ENCODE data around the gene IGSF21. TPM values are rescaled to one million over a fixed set of nuclear protein-coding genes. Genes with fewer than 3 reads are reported as not detected.

Gene IGSF21
- total and polyA plus RNA-seq, 4 donors = 0.95 to 10.1 (median 3.8) TPM

- H3K9me3 ChIP-seq (ENCODE audit: control insufficient read depth, low read length) = no peaks in the 10 kb centered on the region
- no peak overlapping the region for H3K27ac ChIP-seq (ENCODE audit: low read depth in 1 of 2, low read length in 2 of 2)
- H3K27me3 ChIP-seq (ENCODE audit: control insufficient read depth in 1 of 2, insufficient read depth in 2 of 2, low read length in 1 of 2) = no peaks in the 10 kb centered on the region
- ATAC-seq (ENCODE audit: low FRiP score) (no peak), DNase-seq (no peak)
- H3K4me1 ChIP-seq (ENCODE audit: control insufficient read depth in 1 of 2, insufficient read depth in 2 of 2, low read length in 2 of 2) = no peaks in the 10 kb centered on the region
- intact Hi-C loops (cut with DNase I) = no loop called here
- no peak overlapping the region for H3K4me3 ChIP-seq (ENCODE audit: low read length in 2 of 2)
- H3K36me3 ChIP-seq (ENCODE audit: control insufficient read depth in 1 of 2, insufficient read depth in 2 of 2, low read length in 1 of 2) = no peaks in the 10 kb centered on the region
- 61 to 67% methylated on average over 8 of the region's 8 CpGs for WGBS, 2 donors
Measured at GRCh38 chr1:18120638-18121037, 13.0 kb downstream of the IGSF21 start.

GRCh38 chr1:18121072-18121820 lies 13.6 kb downstream of the IGSF21 start:
- H3K4me1 ChIP-seq (ENCODE audit: control insufficient read depth in 1 of 2, insufficient read depth in 2 of 2, low read length in 2 of 2) = no peaks in the 10 kb centered on the region
- no peaks in the 10 kb centered on the region for H3K27me3 ChIP-seq (ENCODE audit: control insufficient read depth in 1 of 2, insufficient read depth in 2 of 2, low read length in 1 of 2)
- no peak for DNase-seq
- H3K4me3 ChIP-seq (ENCODE audit: low read length in 2 of 2) = no peak overlapping the region
- ATAC-seq (ENCODE audit: low FRiP score) = no peak
- no peaks in the 10 kb centered on the region for H3K9me3 ChIP-seq (ENCODE audit: control insufficient read depth, low read length)
- 89 to 91% methylated on average over 11 of the region's 11 CpGs for WGBS, 2 donors
- intact Hi-C loops (cut with DNase I) = no loop called here
- no peaks in the 10 kb centered on the region for H3K36me3 ChIP-seq (ENCODE audit: control insufficient read depth in 1 of 2, insufficient read depth in 2 of 2, low read length in 1 of 2)
- H3K27ac ChIP-seq (ENCODE audit: low read depth in 1 of 2, low read length in 2 of 2) = no peak overlapping the region

GRCh38 chr1:18123467-18123992 lies 15.9 kb downstream of the IGSF21 start:
- Histone ChIP-seq H3K4me3 (ENCODE audit: low read length in 2 of 2) (no peak overlapping the region), H3K36me3 (ENCODE audit: control insufficient read depth in 1 of 2, insufficient read depth in 2 of 2, low read length in 1 of 2) (no peaks in the 10 kb centered on the region), H3K4me1 (ENCODE audit: control insufficient read depth in 1 of 2, insufficient read depth in 2 of 2, low read length in 2 of 2) (no peaks in the 10 kb centered on the region), H3K27me3 (ENCODE audit: control insufficient read depth in 1 of 2, insufficient read depth in 2 of 2, low read length in 1 of 2) (no peaks in the 10 kb centered on the region), H3K27ac (ENCODE audit: low read depth in 1 of 2, low read length in 2 of 2) (no peak overlapping the region), H3K9me3 (ENCODE audit: control insufficient read depth, low read length) (no peaks in the 10 kb centered on the region)
- no peak for DNase-seq
- intact Hi-C loops (cut with DNase I) = no loop called here
- ATAC-seq (ENCODE audit: low FRiP score) = no peak
- 64 to 68% methylated on average over 3 of the region's 3 CpGs for WGBS, 2 donors

- intact Hi-C loops (cut with DNase I) = no loop called here
Measured at GRCh38 chr1:18124977-18125376, 17.4 kb downstream of the IGSF21 start.

GRCh38 chr1:18126616-18127015 lies 19.0 kb downstream of the IGSF21 start:
- DNase-seq (no peak), ATAC-seq (ENCODE audit: low FRiP score) (no peak)
- no peak overlapping the region for H3K4me3 ChIP-seq (ENCODE audit: low read length in 2 of 2)
- no peaks in the 10 kb centered on the region for H3K36me3 ChIP-seq (ENCODE audit: control insufficient read depth in 1 of 2, insufficient read depth in 2 of 2, low read length in 1 of 2)
- H3K9me3 ChIP-seq (ENCODE audit: control insufficient read depth, low read length) = no peaks in the 10 kb centered on the region
- WGBS, 2 donors = 75 to 76% methylated on average over 5 of the region's 5 CpGs
- H3K27me3 ChIP-seq (ENCODE audit: control insufficient read depth in 1 of 2, insufficient read depth in 2 of 2, low read length in 1 of 2) = no peaks in the 10 kb centered on the region
- H3K4me1 ChIP-seq (ENCODE audit: control insufficient read depth in 1 of 2, insufficient read depth in 2 of 2, low read length in 2 of 2) = no peaks in the 10 kb centered on the region
- intact Hi-C loops (cut with DNase I) = no loop called here
- no peak overlapping the region for H3K27ac ChIP-seq (ENCODE audit: low read depth in 1 of 2, low read length in 2 of 2)

More at GRCh38 chr1:18124977-18125376, 17.4 kb downstream of the IGSF21 start:
- 86 to 87% methylated on average over 3 to 4 of the region's 4 CpGs for WGBS, 2 donors
- H3K4me1 ChIP-seq (ENCODE audit: control insufficient read depth in 1 of 2, insufficient read depth in 2 of 2, low read length in 2 of 2) = no peaks in the 10 kb centered on the region
- H3K27me3 ChIP-seq (ENCODE audit: control insufficient read depth in 1 of 2, insufficient read depth in 2 of 2, low read length in 1 of 2) = no peaks in the 10 kb centered on the region
- H3K27ac ChIP-seq (ENCODE audit: low read depth in 1 of 2, low read length in 2 of 2) = no peak overlapping the region
- no peak overlapping the region for H3K4me3 ChIP-seq (ENCODE audit: low read length in 2 of 2)
- H3K9me3 ChIP-seq (ENCODE audit: control insufficient read depth, low read length) = no peaks in the 10 kb centered on the region
- DNase-seq = no peak
- ATAC-seq (ENCODE audit: low FRiP score) = no peak
- no peaks in the 10 kb centered on the region for H3K36me3 ChIP-seq (ENCODE audit: control insufficient read depth in 1 of 2, insufficient read depth in 2 of 2, low read length in 1 of 2)

- Histone ChIP-seq H3K4me1 (ENCODE audit: control insufficient read depth in 1 of 2, insufficient read depth in 2 of 2, low read length in 2 of 2) (no peaks in the 10 kb centered on the region), H3K4me3 (ENCODE audit: low read length in 2 of 2) (no peak overlapping the region), H3K36me3 (ENCODE audit: control insufficient read depth in 1 of 2, insufficient read depth in 2 of 2, low read length in 1 of 2) (no peaks in the 10 kb centered on the region), H3K27me3 (ENCODE audit: control insufficient read depth in 1 of 2, insufficient read depth in 2 of 2, low read length in 1 of 2) (no peaks in the 10 kb centered on the region), H3K9me3 (ENCODE audit: control insufficient read depth, low read length) (no peaks in the 10 kb centered on the region), H3K27ac (ENCODE audit: low read depth in 1 of 2, low read length in 2 of 2) (no peak overlapping the region)
- ATAC-seq (ENCODE audit: low FRiP score) (no peak), DNase-seq (no peak)
- WGBS, 2 donors = 45 to 47% methylated on average over 4 of the region's 4 CpGs
- intact Hi-C loops (cut with DNase I) = no loop called here
Measured at GRCh38 chr1:18128298-18128697, 20.7 kb downstream of the IGSF21 start.

GRCh38 chr1:18130356-18130755 lies 22.8 kb downstream of the IGSF21 start:
- H3K9me3 ChIP-seq (ENCODE audit: control insufficient read depth, low read length) = no peaks in the 10 kb centered on the region
- WGBS, 2 donors = 51 to 56% methylated on average over 3 of the region's 3 CpGs
- no peaks in the 10 kb centered on the region for H3K36me3 ChIP-seq (ENCODE audit: control insufficient read depth in 1 of 2, insufficient read depth in 2 of 2, low read length in 1 of 2)
- H3K27ac ChIP-seq (ENCODE audit: low read depth in 1 of 2, low read length in 2 of 2) = no peak overlapping the region
- ATAC-seq (ENCODE audit: low FRiP score) (no peak), DNase-seq (no peak)
- no peaks in the 10 kb centered on the region for H3K27me3 ChIP-seq (ENCODE audit: control insufficient read depth in 1 of 2, insufficient read depth in 2 of 2, low read length in 1 of 2)
- H3K4me3 ChIP-seq (ENCODE audit: low read length in 2 of 2) = no peak overlapping the region
- no peaks in the 10 kb centered on the region for H3K4me1 ChIP-seq (ENCODE audit: control insufficient read depth in 1 of 2, insufficient read depth in 2 of 2, low read length in 2 of 2)
- intact Hi-C loops (cut with DNase I) = no loop called here

GRCh38 chr1:18132022-18132710 lies 24.6 kb downstream of the IGSF21 start:
- H3K27me3 ChIP-seq (ENCODE audit: control insufficient read depth in 1 of 2, insufficient read depth in 2 of 2, low read length in 1 of 2) = no peaks in the 10 kb centered on the region
- no peak for DNase-seq
- no peak for ATAC-seq (ENCODE audit: low FRiP score)
- no peak overlapping the region for H3K4me3 ChIP-seq (ENCODE audit: low read length in 2 of 2)
- 70 to 78% methylated on average over 2 of the region's 2 CpGs for WGBS, 2 donors
- no peaks in the 10 kb centered on the region for H3K36me3 ChIP-seq (ENCODE audit: control insufficient read depth in 1 of 2, insufficient read depth in 2 of 2, low read length in 1 of 2)
- no peaks in the 10 kb centered on the region for H3K9me3 ChIP-seq (ENCODE audit: control insufficient read depth, low read length)
- intact Hi-C loops (cut with DNase I) = no loop called here
- no peak overlapping the region for H3K27ac ChIP-seq (ENCODE audit: low read depth in 1 of 2, low read length in 2 of 2)
- H3K4me1 ChIP-seq (ENCODE audit: control insufficient read depth in 1 of 2, insufficient read depth in 2 of 2, low read length in 2 of 2) = no peaks in the 10 kb centered on the region

All from aorta (tissue), 5 donors.